H9 (cell line): ENCODE data around the gene WDR27. TPM values are rescaled to one million over a fixed set of nuclear protein-coding genes. Genes with fewer than 3 reads are reported as not detected.

Source experiments
- DNase-seq: peaks from one replicate; pipeline ENCODE4 v3.0.0-alpha.2; 2017
- H2AFZ ChIP-seq: one replicate; pipeline ENCODE4 v1.6.1; 2013; ENCODE audit warnings: mild to moderate bottlenecking, low read length, control low read depth, moderate library complexity
- H2AK5ac ChIP-seq: 2 replicates; pipeline ENCODE4 v1.6.1; 2013; ENCODE audit warnings: low read length, control low read depth, mixed read lengths; ENCODE audit not compliant: insufficient read length
- H2BK120ac ChIP-seq: one replicate; pipeline ENCODE4 v1.6.1; 2013; ENCODE audit warnings: low read depth, mild to moderate bottlenecking, low read length, control low read depth, inconsistent platforms; ENCODE audit not compliant: poor library complexity, severe bottlenecking
- H2BK12ac ChIP-seq: 2 replicates; pipeline ENCODE4 v1.6.1; 2013; ENCODE audit warnings: low read length, control low read depth, mixed read lengths, low read depth; ENCODE audit not compliant: insufficient read length
- H2BK15ac ChIP-seq: 2 replicates; pipeline ENCODE4 v1.6.1; 2013; ENCODE audit warnings: low read depth, low read length, control low read depth
- H2BK20ac ChIP-seq: one replicate; pipeline ENCODE4 v1.6.1; 2013; ENCODE audit warnings: low read depth, mild to moderate bottlenecking, low read length, control low read depth, inconsistent platforms; ENCODE audit not compliant: poor library complexity, severe bottlenecking
- H2BK5ac ChIP-seq: 2 replicates; pipeline ENCODE4 v1.6.1; 2013; ENCODE audit warnings: low read length, control low read depth, mixed read lengths; ENCODE audit not compliant: insufficient read length
- H3K14ac ChIP-seq: 2 replicates; pipeline ENCODE4 v1.6.1; 2013; ENCODE audit warnings: low read length, control low read depth; ENCODE audit not compliant: insufficient read depth
- H3K18ac ChIP-seq: 2 replicates; pipeline ENCODE4 v1.6.1; 2013; ENCODE audit warnings: low read depth, mild to moderate bottlenecking, mixed read lengths, low read length, control low read depth; ENCODE audit not compliant: insufficient read length
- H3K23ac ChIP-seq: 2 replicates; pipeline ENCODE4 v1.6.1; 2013; ENCODE audit warnings: low read length, control low read depth, mixed read lengths, low read depth; ENCODE audit not compliant: insufficient read length
- H3K23me2 ChIP-seq: 2 replicates; pipeline ENCODE4 v1.6.1; 2013; ENCODE audit warnings: low read depth, mild to moderate bottlenecking, mixed read lengths, low read length, control low read depth; ENCODE audit not compliant: insufficient read length, poor library complexity, severe bottlenecking
- H3K27ac ChIP-seq: 2 replicates; pipeline ENCODE4 v1.5.1; 2013; ENCODE audit warnings: low read length, control low read depth, mixed read lengths, low read depth; ENCODE audit not compliant: insufficient read length
- H3K27me3 ChIP-seq: 2 replicates; pipeline ENCODE4 v1.6.1; 2013; ENCODE audit warnings: low read length, control low read depth, inconsistent platforms; ENCODE audit not compliant: insufficient read depth
- H3K4ac ChIP-seq: 2 replicates; pipeline ENCODE4 v1.6.1; 2013; ENCODE audit warnings: low read depth, mild to moderate bottlenecking, control low read depth, inconsistent platforms, low read length, moderate library complexity
- H3K4me1 ChIP-seq: 2 replicates; pipeline ENCODE4 v1.6.1; 2013; ENCODE audit warnings: low read length, control low read depth, inconsistent platforms; ENCODE audit not compliant: insufficient read depth
- H3K4me2 ChIP-seq: 2 replicates; pipeline ENCODE4 v1.6.1; 2013; ENCODE audit warnings: low read length, control low read depth, mixed read lengths; ENCODE audit not compliant: insufficient read length, insufficient read depth
- H3K56ac ChIP-seq: 2 replicates; pipeline ENCODE4 v1.6.1; 2013; ENCODE audit warnings: low read depth, mild to moderate bottlenecking, mixed read lengths, low read length, control low read depth; ENCODE audit not compliant: insufficient read length
- H3K79me1 ChIP-seq: 2 replicates; pipeline ENCODE4 v1.6.1; 2013; ENCODE audit warnings: low read depth, mild to moderate bottlenecking, moderate library complexity, low read length, control low read depth, inconsistent platforms; ENCODE audit not compliant: insufficient read depth, poor library complexity, severe bottlenecking
- H3K79me2 ChIP-seq: 2 replicates; pipeline ENCODE4 v1.6.1; 2013; ENCODE audit warnings: low read length, control low read depth, inconsistent platforms; ENCODE audit not compliant: insufficient read depth
- H3K9ac ChIP-seq: 2 replicates; pipeline ENCODE4 v1.6.1; 2013; ENCODE audit warnings: low read length, control low read depth, mixed read lengths; ENCODE audit not compliant: insufficient read length; ENCODE audit errors: extremely low read depth
- H3K9me3 ChIP-seq: one replicate; pipeline ENCODE4 v1.6.1; 2013; ENCODE audit warnings: low read depth, low read length, inconsistent platforms; ENCODE audit not compliant: control insufficient read depth
- H3T11ph ChIP-seq: one replicate; pipeline ENCODE4 v1.6.1; 2013; ENCODE audit warnings: mild to moderate bottlenecking, low read length, control low read depth, inconsistent platforms
- H4K20me1 ChIP-seq: one replicate; pipeline ENCODE4 v1.6.1; 2013; ENCODE audit not compliant: control insufficient read depth, insufficient read length, insufficient read depth
- H4K5ac ChIP-seq: 2 replicates; pipeline ENCODE4 v1.6.1; 2013; ENCODE audit warnings: low read depth, mild to moderate bottlenecking, mixed read lengths, low read length, control low read depth; ENCODE audit not compliant: insufficient read length
- H4K8ac ChIP-seq: replicated peaks from 2 replicates; pipeline ENCODE4 v1.6.1; 2013; ENCODE audit warnings: low read length, control low read depth, mixed read lengths, low read depth; ENCODE audit not compliant: insufficient read length
- H4K91ac ChIP-seq: 2 replicates; pipeline ENCODE4 v1.6.1; 2013; ENCODE audit warnings: low read depth, mild to moderate bottlenecking, moderate library complexity, mixed read lengths, low read length, control low read depth; ENCODE audit not compliant: insufficient read length
- H3K27ac Mint-ChIP-seq, 3 experiments: 2 replicates in 2 of 3; 3 replicates in 1 of 3; pipeline ENCODE4 v1.8.0; 2020 to 2021; ENCODE audit warnings: mixed read lengths in 3 of 3, mild to moderate bottlenecking in 1 of 3, moderate library complexity in 1 of 3
- H3K27me3 Mint-ChIP-seq: 2 replicates; pipeline ENCODE4 v1.8.0; 2021; ENCODE audit warnings: low read depth, mild to moderate bottlenecking, moderate library complexity, mixed read lengths
- H3K36me3 Mint-ChIP-seq, 3 experiments: 2 replicates in 2 of 3; 3 replicates in 1 of 3; pipeline ENCODE4 v1.8.0; 2020 to 2021; ENCODE audit warnings: low read depth in 3 of 3, mixed read lengths in 3 of 3; ENCODE audit not compliant: insufficient read depth in 1 of 3
- H3K4me1 Mint-ChIP-seq, 2 experiments: 2 replicates each; pipeline ENCODE4 v1.8.0; 2020; ENCODE audit warnings: mixed read lengths in 2 of 2
- H3K4me3 Mint-ChIP-seq, 2 experiments: 2 replicates in 1 of 2; 3 replicates in 1 of 2; pipeline ENCODE4 v1.8.0; 2020 to 2021; ENCODE audit warnings: mild to moderate bottlenecking in 2 of 2, mixed read lengths in 2 of 2, moderate library complexity in 1 of 2
- H3K9me3 Mint-ChIP-seq, 2 experiments: 2 replicates in 1 of 2; 3 replicates in 1 of 2; pipeline ENCODE4 v1.8.0; 2020; ENCODE audit warnings: mild to moderate bottlenecking in 2 of 2, mixed read lengths in 2 of 2, moderate library complexity in 1 of 2
- WGBS: extraction: QIAGEN DNeasy Blood & Tissue Kit; methylation state at CpG from one replicate; pipeline ENCODE4 v1.1.7; 2013; ENCODE audit warnings: missing lambda C conversion rate, low lambda C conversion rate, mixed read lengths; ENCODE audit not compliant: insufficient read length; ENCODE audit errors: extremely low coverage; 5-methylcytosine and 5-hydroxymethylcytosine counted together
- total RNA-seq: library from RNA; stranded (reverse); gene quantifications from 2 replicates; pipeline ENCODE4 v1.2.1, GENCODE V29; 2021
- TF ChIP-seq, protein P1 (sequence below): fragments of 200-600 bp; sonication (generic); conservative IDR thresholded peaks from 3 replicates; pipeline ENCODE4 v1.8.0; 2021; ENCODE audit warnings: antibody characterized with exemption, mild to moderate bottlenecking

The WDR27 gene
- total RNA-seq, 1 experiment from 2014 or later: 48.7 TPM

DNA sequence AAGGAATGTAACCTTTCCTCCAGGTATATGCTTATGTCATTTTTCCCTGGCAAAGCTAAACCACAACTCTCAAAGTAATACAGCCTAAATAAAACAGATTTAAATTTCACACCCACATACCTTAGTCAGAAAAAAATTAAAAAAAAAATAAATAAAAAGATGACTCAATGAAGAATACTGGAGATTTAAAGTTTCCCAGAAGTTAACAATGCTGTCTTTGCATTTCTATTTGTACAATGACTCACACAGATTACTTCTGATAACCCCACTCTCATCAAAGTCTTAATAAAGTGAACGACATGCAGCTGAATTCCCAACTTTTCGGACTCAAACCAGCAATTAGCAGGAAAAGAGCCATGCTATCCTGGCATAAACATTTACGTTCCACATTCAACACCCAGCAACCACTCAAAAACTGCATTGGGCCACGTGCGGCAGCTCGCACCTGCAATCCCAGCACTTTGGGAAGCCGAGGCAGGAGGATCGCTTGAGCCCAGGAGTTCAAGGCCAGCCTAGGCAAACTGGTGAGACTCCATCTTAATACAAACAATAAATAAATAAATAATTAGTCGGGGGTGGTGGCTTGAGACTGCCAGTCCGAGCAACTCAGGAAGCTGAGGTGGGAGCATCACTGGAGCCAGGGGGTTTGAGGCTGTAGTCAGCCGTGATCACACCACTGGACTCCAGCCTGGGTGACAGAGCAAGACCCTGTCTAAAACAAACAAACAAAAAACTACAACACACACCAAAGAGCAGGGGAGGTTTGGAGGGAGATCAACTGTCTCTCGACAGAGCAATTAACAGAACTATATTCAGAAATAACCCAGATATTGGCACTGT, 130.5 kb downstream of the WDR27 start:
- Histone ChIP-seq H2BK15ac (no peak overlapping the region), H3K23ac (no peak overlapping the region), H3K56ac (no peak overlapping the region), H3K14ac (no peak overlapping the region), H2BK20ac (no peak overlapping the region), H2BK120ac (no peak overlapping the region), H4K5ac (no peak overlapping the region), H2AK5ac (no peak overlapping the region), H3K27me3 (no peaks in the 10 kb centered on the region), H2AFZ (no peak overlapping the region), H2BK5ac (no peak overlapping the region), H2BK12ac (no peak overlapping the region), H4K20me1 (no peaks in the 10 kb centered on the region), H4K91ac (no peak overlapping the region), H3K4me2 (no peak overlapping the region), H3K4ac (no peak overlapping the region), H3T11ph (no peak overlapping the region), H3K27ac (no peak overlapping the region), H3K79me1 (no peaks in the 10 kb centered on the region), H3K23me2 (no peaks in the 10 kb centered on the region), H3K9me3 (no peaks in the 10 kb centered on the region), H3K79me2 (no peaks in the 10 kb centered on the region), H3K9ac (no peak overlapping the region), H3K18ac (no peak overlapping the region), H4K8ac (no peak overlapping the region), H3K4me1 (no peaks in the 10 kb centered on the region)
- no CpG with 5 or more reads among the region's 12 CpGs for WGBS
- Mint-ChIP-seq H3K9me3 (no peaks in the 10 kb centered on the region), H3K4me3 (no peak overlapping the region), H3K4me1 (no peaks in the 10 kb centered on the region; a peak in 1 of 4 replicates), H3K36me3 (peaks cover 0 to 10% (median 6%) of the 10 kb centered on the region in 3 experiments; a peak in 5 of 7 replicates), H3K27ac (no peak overlapping the region), H3K27me3 (no peaks in the 10 kb centered on the region)
- TF ChIP-seq, protein P1, sequence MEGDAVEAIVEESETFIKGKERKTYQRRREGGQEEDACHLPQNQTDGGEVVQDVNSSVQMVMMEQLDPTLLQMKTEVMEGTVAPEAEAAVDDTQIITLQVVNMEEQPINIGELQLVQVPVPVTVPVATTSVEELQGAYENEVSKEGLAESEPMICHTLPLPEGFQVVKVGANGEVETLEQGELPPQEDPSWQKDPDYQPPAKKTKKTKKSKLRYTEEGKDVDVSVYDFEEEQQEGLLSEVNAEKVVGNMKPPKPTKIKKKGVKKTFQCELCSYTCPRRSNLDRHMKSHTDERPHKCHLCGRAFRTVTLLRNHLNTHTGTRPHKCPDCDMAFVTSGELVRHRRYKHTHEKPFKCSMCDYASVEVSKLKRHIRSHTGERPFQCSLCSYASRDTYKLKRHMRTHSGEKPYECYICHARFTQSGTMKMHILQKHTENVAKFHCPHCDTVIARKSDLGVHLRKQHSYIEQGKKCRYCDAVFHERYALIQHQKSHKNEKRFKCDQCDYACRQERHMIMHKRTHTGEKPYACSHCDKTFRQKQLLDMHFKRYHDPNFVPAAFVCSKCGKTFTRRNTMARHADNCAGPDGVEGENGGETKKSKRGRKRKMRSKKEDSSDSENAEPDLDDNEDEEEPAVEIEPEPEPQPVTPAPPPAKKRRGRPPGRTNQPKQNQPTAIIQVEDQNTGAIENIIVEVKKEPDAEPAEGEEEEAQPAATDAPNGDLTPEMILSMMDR: no peak
- no peak for DNase-seq
